Prostate gland (tissue), 2 donors: ENCODE data around the gene TNRC6C.

ENCODE experiments used
- CTCF ChIP-seq, 4 experiments: fragments of 200-600 bp in 2 of 4; fragments of 450-650 bp in 2 of 4; sonication (generic) in 2 of 4; IDR thresholded peaks; 1 replicate in 3 of 4; 2 replicates in 1 of 4; pipeline ENCODE4 v1.5.1; 2016 to 2019; ENCODE audit warnings: antibody characterized with exemption in 4 of 4, mild to moderate bottlenecking in 2 of 4, moderate library complexity in 2 of 4
- POLR2A ChIP-seq: fragments of 450-650 bp; IDR thresholded peaks from one replicate; pipeline ENCODE4 v1.6.1; 2016; ENCODE audit warnings: antibody characterized with exemption, mild to moderate bottlenecking

GRCh38 chr17:78111016-78111726, 152.7 kb downstream of the TNRC6C start:
- TF ChIP-seq CTCF (IDR thresholded peaks at IDR 0.05) (no peak), POLR2A (no peak)
